HG03342 (cell line): ENCODE data around the gene PMIS2.

Source experiments
- ATAC-seq: cut with Tn5 transposase; IDR thresholded peaks from one replicate; pipeline ENCODE4 v1.9.1; 2021; ENCODE audit warnings: mild to moderate bottlenecking, moderate library complexity; ENCODE audit not compliant: unreplicated experiment

PMIS2 gene

GRCh38 chr19:35556025-35556590 is 29.9 kb upstream of the PMIS2 start:
- ATAC-seq: no peak

GRCh38 chr19:35556846-35557538 is 29.0 kb upstream of the PMIS2 start:
- ATAC-seq: no peak

- ATAC-seq: no peak
These were observed 28.2 kb upstream of the PMIS2 start for GRCh38 chr19:35557539-35558399.

- no peak for ATAC-seq
These were observed 27.3 kb upstream of the PMIS2 start for GRCh38 chr19:35558400-35559280.

GRCh38 chr19:35559281-35559659 is 26.7 kb upstream of the PMIS2 start:
- ATAC-seq: peak; percentile 65

GRCh38 chr19:35559781-35560180 is 26.2 kb upstream of the PMIS2 start:
- no peak for ATAC-seq

GRCh38 chr19:35560271-35560670 is 25.7 kb upstream of the PMIS2 start:
- ATAC-seq: no peak

- no peak for ATAC-seq
These were observed 25.3 kb upstream of the PMIS2 start for GRCh38 chr19:35560677-35561076.

GRCh38 chr19:35561436-35561835 is 24.5 kb upstream of the PMIS2 start:
- ATAC-seq: no peak

GRCh38 chr19:35562336-35562735 is 23.6 kb upstream of the PMIS2 start:
- no peak for ATAC-seq

GRCh38 chr19:35562776-35563175 is 23.2 kb upstream of the PMIS2 start:
- ATAC-seq: no peak

- no peak for ATAC-seq
These were observed 22.7 kb upstream of the PMIS2 start, which contains the start of gene ATP4A for GRCh38 chr19:35563207-35563829. ATP4A (minus strand) TSS chr19:35563658; CDS start chr19:35563629, 29 bp downstream.

GRCh38 chr19:35565016-35565856 is 20.7 kb upstream of the PMIS2 start:
- ATAC-seq: no peak

GRCh38 chr19:35566738-35567137 is 19.2 kb upstream of the PMIS2 start:
- ATAC-seq: no peak

GRCh38 chr19:35569281-35569781 is 16.6 kb upstream of the PMIS2 start:
- ATAC-seq: no peak

- ATAC-seq: no peak
These were observed 14.5 kb upstream of the PMIS2 start for GRCh38 chr19:35571406-35571965.

- ATAC-seq: no peak
These were observed 8.1 kb upstream of the PMIS2 start for GRCh38 chr19:35577918-35578317.

GRCh38 chr19:35578707-35579106 is 7.3 kb upstream of the PMIS2 start:
- no peak for ATAC-seq

- ATAC-seq: no peak
These were observed 3.2 kb upstream of the PMIS2 start for GRCh38 chr19:35582760-35583159.
